AG10803 (cell line): Measurements from ENCODE around the gene TMCO4.

Experiments
- DNase-seq: peaks from one replicate; pipeline ENCODE4 v3.0.0; 2010; ENCODE audit warnings: low read depth
- H3K4me3 ChIP-seq: 2 replicates; pipeline ENCODE4 v1.5.1; 2011; ENCODE audit warnings: mild to moderate bottlenecking, low read length, control low read depth
- TF ChIP-seq, protein P1 (sequence below): conservative IDR thresholded peaks from 2 replicates; pipeline ENCODE4 v1.5.1; 2011; ENCODE audit warnings: mild to moderate bottlenecking, low read length, control low read depth, inconsistent platforms

The TMCO4 gene

DNA sequence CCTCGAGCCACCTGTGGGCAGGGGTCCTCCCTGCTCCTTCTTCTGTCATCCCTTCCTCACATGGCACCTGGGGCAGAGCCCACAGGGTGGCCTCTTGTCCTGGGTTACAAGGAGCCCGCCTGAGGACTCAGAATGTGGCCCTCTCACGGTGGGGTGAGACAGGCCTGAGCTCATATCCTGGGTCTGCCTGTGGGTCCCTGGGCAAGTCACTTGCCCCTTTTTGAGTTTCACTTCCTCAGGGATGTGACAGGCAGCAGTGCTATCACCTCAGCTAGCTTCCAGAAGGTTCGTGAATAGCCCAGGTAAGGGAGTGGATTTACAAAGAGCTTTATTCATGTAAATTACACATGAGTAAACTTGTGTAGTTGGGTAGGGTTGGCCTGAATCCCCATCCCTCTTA is 101.5 kb downstream of the TMCO4 start:
- H3K4me3 ChIP-seq: no peak overlapping the region
- DNase-seq: no peak

DNA sequence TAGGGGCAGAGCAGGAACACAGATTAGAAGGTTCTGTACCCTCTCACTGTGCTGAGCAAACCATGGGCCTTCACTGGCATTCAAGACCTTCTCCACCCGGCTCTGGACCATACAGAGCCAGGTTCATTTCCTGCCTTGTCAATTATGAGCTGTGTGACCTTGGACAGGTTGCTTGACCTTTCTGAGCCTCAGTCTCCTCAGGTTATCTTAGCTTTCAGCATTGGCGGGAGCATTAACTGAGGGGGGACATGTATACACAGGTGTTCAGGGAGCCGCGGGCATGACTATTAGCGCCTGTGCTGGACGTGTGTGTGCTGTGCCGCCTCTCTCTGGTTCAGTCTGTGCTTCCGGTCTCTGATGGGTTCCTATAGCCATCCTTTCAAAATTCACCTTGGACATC is 102.9 kb downstream of the TMCO4 start:
- TF ChIP-seq, protein P1, sequence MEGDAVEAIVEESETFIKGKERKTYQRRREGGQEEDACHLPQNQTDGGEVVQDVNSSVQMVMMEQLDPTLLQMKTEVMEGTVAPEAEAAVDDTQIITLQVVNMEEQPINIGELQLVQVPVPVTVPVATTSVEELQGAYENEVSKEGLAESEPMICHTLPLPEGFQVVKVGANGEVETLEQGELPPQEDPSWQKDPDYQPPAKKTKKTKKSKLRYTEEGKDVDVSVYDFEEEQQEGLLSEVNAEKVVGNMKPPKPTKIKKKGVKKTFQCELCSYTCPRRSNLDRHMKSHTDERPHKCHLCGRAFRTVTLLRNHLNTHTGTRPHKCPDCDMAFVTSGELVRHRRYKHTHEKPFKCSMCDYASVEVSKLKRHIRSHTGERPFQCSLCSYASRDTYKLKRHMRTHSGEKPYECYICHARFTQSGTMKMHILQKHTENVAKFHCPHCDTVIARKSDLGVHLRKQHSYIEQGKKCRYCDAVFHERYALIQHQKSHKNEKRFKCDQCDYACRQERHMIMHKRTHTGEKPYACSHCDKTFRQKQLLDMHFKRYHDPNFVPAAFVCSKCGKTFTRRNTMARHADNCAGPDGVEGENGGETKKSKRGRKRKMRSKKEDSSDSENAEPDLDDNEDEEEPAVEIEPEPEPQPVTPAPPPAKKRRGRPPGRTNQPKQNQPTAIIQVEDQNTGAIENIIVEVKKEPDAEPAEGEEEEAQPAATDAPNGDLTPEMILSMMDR: no peak
- no peak for DNase-seq

More for the DNA sequence above, 101.5 kb downstream of the TMCO4 start:
- TF ChIP-seq, protein P1: no peak

DNA sequence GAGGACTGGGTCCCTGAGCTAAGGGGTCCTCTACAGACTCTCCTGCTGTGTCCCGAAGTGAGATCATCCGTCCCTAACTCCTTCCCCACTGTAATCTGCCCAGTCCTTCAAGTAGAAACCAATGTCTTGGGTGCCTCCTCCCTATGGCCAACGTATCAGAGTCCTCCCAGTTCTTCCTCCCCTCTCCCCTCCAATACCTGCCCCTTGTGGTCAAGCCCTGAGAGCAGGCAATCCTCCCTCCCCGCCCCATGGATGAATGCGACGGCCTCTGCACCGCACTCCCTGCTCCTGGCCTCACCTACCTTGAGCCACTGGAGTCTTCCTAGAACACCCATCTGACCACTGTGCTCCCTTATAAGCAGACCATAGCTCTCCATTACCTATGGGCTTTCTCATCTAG is 103.9 kb downstream of the TMCO4 start:
- DNase-seq: no peak
- no peak overlapping the region for H3K4me3 ChIP-seq
- TF ChIP-seq, protein P1: no peak

More for the DNA sequence above, 102.9 kb downstream of the TMCO4 start:
- no peak overlapping the region for H3K4me3 ChIP-seq

DNA sequence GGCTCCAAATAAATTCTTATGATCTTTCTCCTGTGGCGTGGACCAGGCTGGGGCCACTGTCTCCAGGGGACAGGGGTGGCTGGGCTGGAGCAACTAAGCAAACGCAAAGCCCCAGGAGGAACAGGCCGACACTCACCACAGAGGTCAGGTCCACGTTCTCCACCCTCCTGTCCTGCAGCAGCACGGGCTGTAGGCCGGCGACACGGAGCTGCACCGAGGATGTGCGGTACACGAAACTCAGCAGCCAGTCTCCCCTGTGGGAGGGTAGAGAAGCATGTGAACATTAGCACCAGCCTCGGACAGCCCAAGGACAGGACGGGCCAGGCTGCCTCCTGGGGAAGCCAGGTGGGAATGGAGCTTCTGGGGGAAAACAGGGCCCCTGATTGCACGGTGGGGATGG is 105.4 kb downstream of the TMCO4 start:
- TF ChIP-seq, protein P1: no peak
- no peak overlapping the region for H3K4me3 ChIP-seq
- DNase-seq: no peak

DNA sequence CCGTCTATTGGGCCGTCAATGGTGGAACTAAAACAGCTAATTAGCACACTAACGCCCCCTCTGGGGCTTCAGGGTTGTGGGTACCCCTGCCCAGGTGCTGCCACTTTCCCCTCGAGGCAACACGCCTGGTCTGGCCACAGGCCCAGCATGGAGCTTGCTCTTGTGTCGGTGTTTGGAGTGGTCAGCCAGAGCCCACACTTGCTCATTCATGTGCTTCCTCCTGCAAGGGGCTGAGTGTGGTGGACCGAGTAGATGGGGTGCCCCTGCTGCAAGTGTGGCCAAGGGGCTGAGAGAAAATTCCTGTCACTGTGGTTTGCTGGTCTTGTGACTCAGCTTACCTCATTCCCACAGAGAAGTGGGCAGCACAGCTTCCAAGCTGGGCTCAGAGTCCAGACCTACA is 109.4 kb downstream of the TMCO4 start:
- DNase-seq: no peak
- TF ChIP-seq, protein P1: no peak

DNA sequence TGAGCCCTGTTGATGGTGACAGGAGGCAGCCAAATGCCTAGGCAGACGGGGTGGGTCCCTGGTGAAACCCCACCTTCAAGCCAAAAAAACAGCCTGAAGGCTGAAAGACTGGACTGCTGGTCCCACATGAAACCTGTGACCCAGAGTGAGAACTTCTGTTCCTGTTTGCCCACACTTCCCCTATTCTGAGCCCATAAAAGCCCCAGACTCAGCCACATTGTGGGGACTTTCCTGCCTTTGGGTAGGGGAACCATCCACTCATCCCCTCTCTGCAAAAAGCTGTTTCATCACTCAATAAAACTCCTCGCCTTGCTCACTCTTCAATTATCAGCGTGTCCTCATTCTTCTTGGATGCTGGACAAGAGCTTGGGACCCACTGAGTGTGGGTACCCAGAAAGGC is 109.9 kb downstream of the TMCO4 start:
- TF ChIP-seq, protein P1: no peak
- no peak overlapping the region for H3K4me3 ChIP-seq
- DNase-seq: no peak

More for the DNA sequence above, 109.4 kb downstream of the TMCO4 start:
- H3K4me3 ChIP-seq: no peak overlapping the region

DNA sequence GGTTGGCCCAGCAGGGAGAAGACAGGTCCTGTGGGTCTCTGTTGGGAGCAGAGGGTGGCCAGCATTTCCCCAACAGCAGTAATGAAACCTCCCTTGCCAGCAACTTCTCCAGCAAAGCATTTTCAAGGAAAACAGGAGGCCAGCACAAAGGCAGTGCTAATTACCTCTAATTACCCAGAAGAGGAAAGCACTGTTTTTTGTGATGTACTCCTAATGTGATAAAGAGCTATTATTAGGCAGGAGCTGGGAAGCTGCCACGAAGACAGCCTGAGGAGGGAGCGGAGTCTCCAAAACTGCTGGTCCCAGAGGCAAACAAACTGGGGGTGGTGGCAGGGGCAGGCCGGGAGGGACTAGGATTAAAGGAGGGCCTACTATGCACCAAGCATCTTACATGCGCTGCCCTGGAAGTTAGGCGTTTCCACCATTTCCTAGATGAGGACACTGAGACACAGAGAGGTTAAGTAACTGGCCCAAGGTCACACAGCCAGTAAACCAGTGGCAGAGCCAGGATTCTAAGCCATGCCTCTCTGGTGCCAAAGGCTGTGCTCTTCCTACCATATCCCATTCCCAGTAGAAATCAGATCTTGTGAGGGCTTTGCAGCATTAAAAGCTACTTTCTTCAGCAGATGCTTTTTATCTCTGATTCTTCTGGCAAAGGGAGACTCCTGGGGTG is 110.5 kb downstream of the TMCO4 start:
- TF ChIP-seq, protein P1: no peak
- no peak overlapping the region for H3K4me3 ChIP-seq
- no peak for DNase-seq
